GM18867 (cell line): ENCODE data around the gene DGKA.
"Not testable (repeated sequence)": the region's sequence is repeated elsewhere in the genome, so short reads cannot be mapped to it uniquely, and the experiment has no call there.

Source experiments
- ATAC-seq: cut with Tn5 transposase; IDR thresholded peaks from one replicate; pipeline ENCODE4 v1.9.1; 2021; ENCODE audit warnings: mild to moderate bottlenecking, moderate library complexity; ENCODE audit not compliant: unreplicated experiment

The DGKA gene

DNA sequence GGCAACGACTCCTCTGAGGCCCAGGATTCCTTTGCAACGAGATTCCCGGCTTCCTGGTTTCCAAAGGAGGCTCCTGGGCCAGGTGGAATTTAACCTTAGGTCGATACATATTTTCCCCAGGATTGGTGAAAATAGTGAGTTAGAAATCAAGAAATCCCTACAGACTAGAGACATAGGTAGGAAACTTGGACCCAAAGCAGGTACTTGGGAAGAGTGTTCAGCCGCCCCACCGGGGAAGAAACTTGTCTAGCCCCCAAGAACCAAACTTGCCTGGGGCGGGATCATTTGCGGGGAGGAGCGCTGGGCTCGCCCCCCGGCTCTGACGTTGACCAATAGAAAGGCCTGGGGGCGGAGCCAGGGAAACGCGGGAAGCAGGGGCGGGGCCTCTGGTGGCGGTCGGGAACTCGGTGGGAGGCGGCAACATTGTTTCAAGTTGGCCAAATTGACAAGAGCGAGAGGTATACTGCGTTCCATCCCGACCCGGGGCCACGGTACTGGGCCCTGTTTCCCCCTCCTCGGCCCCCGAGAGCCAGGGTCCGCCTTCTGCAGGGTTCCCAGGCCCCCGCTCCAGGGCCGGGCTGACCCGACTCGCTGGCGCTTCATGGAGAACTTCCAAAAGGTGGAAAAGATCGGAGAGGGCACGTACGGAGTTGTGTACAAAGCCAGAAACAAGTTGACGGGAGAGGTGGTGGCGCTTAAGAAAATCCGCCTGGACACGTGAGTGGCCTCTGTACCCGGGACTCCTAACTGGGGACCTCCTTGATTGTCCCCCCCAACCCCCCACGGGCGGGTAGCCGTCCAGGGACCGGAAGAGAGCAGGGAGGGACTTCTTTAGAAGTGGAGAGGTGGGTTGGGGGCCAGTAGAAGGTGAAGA, 35.7 kb downstream of the DGKA start, which contains the start of gene CDK2:
CDK2 (plus strand) TSS at position 423 of the 874 bp plus-strand sequence; CDS start at position 602, 179 bp downstream.
- ATAC-seq, result peak; percentile 95

DNA sequence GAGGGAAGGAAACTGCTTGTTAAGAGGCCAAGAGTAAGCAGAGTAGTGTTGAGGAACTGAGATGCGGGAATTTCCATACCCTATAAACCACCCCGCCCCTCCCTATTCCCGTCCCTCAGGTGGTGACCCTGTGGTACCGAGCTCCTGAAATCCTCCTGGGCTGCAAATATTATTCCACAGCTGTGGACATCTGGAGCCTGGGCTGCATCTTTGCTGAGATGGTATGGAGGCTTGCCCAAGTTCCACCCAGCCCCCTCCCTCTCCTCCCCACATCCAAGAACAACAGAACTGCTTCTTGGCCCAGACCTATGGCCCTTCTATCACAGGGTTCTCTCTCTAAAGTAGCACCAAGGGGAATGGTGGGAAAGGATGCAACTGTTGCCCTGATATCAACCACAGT, 38.4 kb downstream of the DGKA start:
- ATAC-seq, result no peak

DNA sequence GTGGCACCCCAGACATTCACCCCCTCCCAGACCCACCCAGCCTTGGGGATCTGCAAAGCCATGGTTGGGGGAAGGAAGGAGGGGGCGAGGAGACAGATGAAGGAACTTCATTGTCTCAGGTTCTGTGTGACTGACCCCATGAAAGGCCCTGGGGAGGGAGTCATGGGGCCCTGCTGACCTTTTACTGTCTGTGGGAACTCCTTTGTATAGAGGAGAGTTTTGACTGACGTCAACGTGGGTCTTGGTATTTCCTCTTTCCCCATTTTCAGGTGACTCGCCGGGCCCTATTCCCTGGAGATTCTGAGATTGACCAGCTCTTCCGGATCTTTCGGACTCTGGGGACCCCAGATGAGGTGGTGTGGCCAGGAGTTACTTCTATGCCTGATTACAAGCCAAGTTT, 39.8 kb downstream of the DGKA start:
- ATAC-seq, result no peak

DNA sequence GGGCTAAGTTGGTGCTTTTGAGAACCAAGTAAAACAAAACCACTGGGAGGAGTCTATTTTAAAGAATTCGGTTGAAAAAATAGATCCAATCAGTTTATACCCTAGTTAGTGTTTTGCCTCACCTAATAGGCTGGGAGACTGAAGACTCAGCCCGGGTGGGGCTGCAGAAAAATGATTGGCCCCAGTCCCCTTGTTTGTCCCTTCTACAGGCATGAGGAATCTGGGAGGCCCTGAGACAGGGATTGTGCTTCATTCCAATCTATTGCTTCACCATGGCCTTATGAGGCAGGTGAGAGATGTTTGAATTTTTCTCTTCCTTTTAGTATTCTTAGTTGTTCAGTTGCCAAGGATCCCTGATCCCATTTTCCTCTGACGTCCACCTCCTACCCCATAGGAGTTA, 41.1 kb downstream of the DGKA start:
- ATAC-seq, result no peak

DNA sequence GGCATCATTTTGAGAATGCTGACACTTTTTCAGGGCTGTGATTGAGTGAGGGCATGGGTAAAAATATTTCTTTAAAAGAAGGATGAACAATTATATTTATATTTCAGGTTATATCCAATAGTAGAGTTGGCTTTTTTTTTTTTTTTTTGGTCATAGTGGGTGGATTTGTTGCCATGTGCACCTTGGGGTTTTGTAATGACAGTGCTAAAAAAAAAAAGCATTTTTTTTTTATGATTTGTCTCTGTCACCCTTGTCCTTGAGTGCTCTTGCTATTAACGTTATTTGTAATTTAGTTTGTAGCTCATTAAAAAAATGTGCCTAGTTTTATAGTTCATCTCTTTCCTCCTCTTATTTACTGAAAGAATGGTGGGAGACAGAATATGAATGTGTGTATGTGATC, 41.5 kb downstream of the DGKA start:
- ATAC-seq, result no peak

DNA sequence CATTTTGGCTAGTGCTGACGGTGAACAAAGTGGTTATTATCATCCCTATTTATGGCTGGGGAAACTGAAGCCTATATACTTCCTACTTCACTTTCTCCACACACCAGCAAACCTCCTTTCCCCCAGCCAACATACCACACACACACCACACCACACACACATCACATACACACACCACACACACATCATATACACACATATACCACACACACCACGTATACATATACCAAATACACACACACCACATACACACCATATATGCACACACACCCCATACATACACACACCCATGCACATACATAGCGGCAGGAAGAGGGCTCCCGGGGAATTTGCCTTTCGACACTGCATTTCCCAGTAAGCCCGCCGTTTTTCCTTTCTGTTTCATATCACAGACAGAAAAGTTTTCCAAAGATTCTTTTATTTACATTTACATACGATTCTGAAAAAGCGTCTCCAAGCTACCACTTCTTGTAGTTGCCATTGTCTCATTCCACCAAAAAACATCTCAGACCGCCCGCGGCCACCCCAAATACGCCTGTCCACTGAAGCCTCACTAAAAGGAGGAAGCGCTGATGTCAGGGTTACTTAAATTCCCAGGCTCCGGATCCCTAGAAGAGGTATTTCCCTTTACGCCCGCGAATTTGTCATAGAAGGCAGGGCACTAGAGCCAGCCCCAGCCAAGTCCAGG, 42.1 kb downstream of the DGKA start:
- ATAC-seq, result no peak

DNA sequence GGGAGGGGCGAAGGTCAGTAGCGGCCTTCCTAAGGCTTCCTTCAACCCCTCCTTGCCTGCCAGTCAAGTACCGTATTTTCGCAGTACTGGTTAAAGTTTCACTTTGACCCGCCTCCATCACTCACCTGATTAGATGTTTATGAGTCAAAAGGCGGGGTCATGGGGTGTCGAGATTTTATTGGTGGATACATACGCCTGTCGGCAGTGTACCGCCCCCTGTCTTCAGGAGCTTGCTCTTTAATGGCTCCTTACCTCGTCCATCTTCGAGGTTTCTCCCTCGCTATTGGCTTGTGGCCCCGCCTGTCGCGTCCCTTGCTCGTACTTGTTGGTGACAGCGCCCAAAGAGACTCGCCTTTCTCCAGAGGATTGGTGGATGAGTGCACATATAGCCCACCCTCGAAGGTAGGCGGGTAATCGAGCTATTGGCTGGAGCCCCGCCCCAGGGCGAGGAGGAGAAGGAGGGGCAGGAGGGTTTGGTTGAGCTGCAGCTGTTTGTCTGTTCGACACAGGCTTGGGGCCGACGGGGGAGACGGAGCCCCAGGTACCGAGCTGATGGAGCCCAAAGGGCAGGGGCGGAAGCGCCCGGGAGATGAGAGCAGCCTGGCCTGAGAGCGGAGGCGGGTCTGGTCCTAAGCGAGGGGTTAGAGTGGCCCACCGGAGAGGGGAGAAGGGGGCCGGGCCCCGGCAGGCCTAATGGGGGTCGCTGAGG, 42.8 kb downstream of the DGKA start, which contains the start of gene RAB5B:
RAB5B (plus strand) TSS at position 480 of the 709 bp plus-strand sequence. CDS start 12,883 bp downstream, outside the sequence.
- ATAC-seq, result peak; percentile 90

DNA sequence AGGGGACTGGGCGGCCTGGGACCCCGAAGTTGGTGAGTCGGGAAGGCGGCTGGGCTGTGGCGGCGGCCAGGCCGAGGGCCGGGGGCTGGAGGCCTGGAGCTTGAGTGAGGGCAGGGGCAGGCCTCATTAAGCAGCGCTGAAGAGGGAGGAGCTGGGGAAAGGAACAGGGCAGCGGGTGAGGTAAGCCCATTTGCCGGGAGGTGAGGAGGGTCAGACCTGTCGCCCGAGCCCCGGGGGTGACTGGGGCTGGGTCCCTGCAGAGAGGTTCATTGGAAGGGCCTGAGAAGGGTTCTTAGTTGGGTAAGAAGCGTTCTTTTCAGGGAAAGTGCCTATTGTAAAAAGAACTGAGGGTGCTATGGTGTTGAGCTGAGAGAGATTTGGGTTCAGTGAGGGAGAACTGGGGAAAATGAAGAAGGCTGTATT, 43.4 kb downstream of the DGKA start:
- ATAC-seq, result peak; percentile 18

DNA sequence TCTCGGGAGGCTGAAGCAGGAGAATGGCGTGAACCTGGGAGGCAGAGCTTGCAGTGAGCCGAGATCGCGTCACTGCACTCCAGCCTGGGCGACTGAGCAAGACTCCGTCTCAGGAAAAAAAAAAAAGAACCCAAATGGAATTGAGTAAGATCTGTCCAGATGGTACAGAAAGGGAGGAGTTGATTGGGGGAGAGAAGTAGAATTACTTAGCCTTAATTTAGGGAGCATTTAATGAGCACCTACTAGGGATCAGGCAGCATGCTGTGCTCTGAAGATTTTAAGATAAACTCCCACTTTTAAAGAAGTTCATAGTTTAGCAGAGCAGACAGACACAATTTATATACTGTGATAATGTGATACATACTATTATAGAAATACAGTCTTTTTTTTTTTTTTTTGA, 47.4 kb downstream of the DGKA start:
- ATAC-seq, result no peak

DNA sequence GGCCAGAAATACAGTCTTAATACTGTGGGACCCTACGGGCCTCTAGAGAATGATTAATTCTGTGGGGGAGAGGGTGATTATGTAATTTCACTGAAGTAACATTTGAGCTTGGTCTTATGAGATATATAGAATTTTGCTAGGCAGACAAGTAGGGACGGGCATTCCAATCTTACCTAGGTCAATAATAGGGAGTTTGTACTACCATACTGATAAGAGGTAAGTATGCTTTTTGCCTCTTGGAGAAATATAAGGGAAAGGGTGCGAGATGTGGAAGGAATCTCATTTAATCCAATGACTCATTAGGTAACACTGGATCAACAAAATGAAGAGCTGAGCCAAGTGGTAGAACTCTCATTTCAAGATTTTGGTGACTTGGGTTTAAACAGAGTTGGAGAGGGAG, 48.1 kb downstream of the DGKA start:
- ATAC-seq, result no peak

DNA sequence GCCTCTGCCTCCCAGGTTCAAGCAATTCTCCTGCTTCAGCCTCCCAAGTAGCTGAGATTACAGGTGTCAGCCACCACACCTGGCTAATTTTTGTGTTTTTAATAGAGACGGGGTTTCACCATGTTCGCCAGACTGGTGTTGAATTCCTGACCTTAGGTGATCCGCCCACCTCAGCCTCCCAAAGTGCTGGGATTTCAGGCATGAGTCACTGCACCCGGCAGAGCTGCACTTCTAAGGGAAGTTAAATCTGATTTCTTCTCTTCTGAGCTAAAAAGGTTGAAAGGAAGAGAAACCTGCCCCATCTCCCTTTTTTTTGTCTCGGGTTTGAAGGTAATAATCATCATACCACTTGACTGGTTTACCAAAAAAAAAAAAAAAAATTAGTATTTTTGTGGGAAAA, 50.9 kb downstream of the DGKA start:
- ATAC-seq, result not testable (repeated sequence)

DNA sequence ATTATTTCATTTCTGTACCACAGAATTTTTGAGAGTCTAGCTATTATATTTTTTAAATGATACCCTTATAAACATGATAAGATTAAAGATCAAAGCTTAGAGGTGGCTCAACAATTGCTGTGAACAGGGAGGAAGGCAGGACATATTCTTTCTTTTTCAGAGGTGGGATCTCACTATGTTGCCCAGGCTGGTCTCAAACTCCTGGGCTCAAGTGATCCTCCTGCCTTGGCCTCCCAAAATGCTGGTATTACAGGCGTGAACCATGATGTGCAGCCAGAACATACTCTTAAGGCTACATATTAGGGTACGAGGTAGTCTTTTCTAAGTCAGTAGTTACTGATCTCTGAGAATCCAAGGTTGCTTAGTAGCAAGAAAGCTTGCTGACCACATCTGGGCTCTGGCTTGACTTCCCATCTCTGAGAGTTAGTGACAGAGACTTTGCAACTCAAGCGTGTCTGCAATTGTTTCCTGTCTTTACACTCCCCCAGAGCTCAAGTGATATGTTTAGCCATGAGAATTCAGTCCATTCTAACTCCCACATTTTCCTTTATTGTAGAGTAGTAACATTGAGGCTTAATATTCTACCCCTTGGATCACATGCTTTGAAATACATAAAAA, 51.5 kb downstream of the DGKA start:
- no peak for ATAC-seq

DNA sequence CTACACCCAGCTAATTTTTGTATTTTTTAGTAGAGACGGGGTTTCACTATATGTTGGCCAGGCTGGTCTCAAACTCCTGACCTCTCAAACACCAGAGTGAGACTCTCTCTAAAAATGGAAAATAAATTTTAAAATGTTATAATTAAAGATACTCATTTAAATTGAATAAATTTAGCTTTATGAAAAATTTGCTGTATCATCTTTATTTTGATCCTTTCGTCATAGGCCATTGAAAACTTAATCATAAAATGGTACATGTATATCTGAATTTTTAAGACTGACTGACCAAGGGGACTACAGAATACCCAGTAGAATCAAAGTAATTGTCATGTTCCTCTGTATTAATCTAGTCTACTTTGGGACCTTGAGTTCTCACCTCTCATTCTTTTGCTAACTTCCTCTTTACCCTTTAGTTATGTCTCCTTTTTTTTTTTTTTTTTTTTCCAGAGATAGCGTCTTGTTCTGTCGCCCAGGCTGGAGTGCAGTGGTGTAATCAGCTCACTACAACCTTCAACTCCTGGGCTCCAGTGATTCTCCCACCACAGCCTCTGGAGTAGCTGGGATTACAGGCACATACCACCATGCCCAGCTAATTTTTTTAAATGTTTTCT, 52.4 kb downstream of the DGKA start:
- ATAC-seq, result no peak

DNA sequence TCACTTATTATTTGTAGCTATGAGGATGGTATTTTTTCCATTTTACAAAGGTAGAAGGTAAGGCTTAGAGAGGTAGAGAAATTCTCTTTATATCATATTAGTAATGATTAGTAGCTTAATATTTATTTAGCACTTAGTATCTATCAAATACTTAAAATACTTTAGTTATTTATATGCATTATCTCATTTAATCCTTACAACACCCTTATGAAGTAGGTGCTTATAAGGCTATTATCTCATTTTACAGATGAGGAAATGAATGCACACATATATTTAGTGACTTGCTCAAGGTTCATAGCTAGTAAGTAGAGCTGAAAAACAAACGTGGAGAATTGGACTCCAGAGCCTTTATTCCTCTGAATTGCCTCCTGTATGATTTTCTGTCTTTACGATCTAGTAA, 53.9 kb downstream of the DGKA start:
- ATAC-seq, result no peak

DNA sequence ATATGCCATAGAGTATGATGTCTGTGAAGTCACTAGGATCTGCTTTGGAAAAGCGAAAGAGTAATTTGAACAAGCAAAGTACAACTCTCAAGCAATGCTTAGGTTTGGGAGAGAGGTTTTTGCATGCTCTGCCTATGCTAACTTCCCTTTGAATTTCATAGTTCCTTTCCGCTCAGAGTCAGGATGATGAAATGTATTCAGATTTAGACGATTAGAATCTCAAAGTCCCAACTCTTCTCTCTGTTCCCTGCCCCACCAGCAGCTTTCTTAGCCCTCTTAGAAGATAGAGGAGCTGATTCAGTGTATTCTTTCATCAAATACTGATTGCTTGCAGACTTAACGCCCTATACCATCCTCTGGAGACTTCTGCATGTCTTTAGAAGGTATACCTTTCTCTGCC, 54.4 kb downstream of the DGKA start:
- ATAC-seq, result no peak

DNA sequence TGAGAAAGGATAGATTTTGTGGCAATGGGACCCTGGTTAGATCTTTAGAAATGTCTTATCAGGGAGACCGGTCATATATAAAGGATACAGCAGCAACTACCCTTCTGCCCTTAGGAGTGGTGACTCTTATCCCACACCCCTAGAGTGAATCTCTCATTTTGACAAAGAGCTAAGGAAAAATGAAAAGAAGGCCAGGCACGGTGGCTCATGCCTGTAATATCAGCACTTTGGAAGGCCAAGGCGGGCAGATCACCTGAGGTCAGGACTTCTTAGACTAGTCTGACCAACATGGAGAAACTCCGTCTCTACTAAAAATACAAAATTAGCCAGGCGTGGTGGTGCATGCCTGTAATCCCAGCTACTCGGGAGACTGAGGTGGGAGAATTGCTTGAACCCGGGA, 55.0 kb downstream of the DGKA start:
- not testable (repeated sequence) for ATAC-seq

DNA sequence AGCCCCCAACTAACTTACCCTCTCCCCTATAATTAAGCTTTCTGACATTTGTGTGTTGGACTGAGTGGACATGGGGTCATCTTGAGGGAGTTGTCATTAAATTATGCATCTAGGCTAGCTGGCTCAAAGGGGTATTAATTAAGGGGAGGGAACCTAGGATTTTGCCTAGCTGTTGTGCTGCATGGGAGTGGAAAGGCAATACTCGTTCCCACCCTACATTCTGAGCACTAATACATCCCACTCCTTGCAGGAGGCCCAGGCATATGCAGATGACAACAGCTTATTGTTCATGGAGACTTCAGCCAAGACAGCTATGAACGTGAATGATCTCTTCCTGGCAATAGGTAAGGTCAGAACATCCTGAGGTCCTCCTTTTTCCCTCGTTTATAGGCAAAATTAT, 60.1 kb downstream of the DGKA start:
- no peak for ATAC-seq

DNA sequence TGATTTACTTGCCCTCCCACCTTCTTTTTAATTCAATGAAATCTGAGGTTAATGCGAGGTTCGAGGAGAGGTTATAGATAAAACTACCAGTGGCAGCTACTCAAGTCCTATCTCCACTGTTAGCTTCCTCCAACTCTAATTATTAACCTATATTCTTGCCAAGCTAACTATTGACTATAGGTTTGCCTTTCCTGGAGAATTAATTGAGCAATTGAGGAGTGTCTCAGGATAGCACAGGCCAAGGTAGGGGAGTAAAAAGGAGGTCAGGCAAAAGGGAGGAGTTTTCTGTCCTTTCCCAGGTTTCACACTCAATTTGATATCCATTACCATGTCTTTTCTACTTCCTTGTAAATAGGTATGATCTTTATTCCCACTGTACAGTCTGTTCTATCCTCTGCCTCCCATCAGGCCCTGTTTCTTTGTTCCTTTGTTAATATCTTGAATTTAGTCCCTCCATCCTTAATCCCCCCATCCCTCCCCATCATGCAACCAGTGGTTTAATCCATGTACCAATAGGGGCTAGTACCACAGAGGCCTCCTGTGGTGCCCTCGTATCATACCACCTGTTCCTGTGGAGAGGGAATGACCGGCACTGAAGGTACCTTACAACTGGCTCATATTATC, 62.4 kb downstream of the DGKA start:
- ATAC-seq, result no peak

DNA sequence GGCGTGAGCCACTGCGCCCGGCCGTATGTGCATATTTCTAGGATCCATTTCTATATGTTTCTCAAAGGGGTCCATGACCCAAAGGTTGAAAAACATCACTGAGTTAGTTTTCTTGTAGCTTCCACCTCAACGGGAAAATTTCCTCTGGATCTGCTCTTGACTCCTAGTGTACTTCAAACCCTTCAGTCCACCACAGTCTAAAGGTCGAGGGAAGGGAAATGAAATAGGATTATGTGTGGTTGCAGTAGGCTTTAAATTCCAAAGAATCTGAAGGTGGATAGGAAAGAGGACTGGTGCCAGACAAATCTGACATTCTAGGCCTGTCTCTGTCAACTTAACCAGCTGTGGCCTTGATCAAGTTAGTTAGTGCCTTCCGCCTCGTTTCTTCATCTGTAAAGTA, 64.4 kb downstream of the DGKA start:
- no peak for ATAC-seq

DNA sequence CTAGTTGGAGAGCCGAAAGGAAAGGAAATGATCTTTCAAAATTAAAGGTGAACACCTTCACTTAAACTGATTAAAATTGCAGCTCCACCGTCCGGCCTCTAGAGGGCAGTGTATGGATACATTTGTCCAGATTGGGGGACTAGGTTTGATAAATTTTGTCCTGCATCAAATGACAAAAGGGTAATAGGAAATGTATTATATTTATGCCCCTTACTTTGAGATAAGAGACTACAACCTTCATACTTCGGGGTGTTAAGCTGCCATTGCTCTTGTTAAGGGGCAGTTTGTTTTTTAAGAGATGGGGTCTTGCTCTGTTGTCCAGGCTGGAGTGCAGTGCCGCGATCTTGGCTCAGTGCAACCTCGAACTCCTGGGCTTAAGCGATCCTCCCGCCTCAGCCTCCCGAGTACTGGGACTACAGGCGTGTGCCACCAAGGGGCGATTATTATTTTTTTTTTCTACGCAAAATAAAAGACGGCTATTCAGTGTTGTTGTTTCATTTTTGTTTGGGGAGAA, 65.3 kb downstream of the DGKA start:
- no peak for ATAC-seq
